Neural cell (in vitro differentiated cells): ENCODE measurements around the gene MILR1. TPM values are rescaled to one million over a fixed set of nuclear protein-coding genes. Genes with fewer than 3 reads are reported as not detected.
"Not testable (repeated sequence)": the region's sequence is repeated elsewhere in the genome, so short reads cannot be mapped to it uniquely, and the experiment has no call there.

Experiments used
- H2AFZ ChIP-seq: fragments of 200-600, 300-800 bp; sonication (generic), shearing (Covaris generic); 2 replicates; pipeline ENCODE4 v1.6.0; 2014; ENCODE audit warnings: low read depth, mild to moderate bottlenecking, antibody characterized with exemption, low read length, moderate library complexity
- H3F3A ChIP-seq: fragments of 200-600 bp; shearing (Covaris generic); 2 replicates; pipeline ENCODE4 v1.6.1; 2016; ENCODE audit warnings: mild to moderate bottlenecking, moderate library complexity, mixed read lengths, antibody characterized with exemption, low read length; ENCODE audit not compliant: insufficient read depth, poor library complexity, severe bottlenecking
- H3K27ac ChIP-seq: fragments of 200-600, 300-800 bp; sonication (generic), shearing (Covaris generic); 2 replicates; pipeline ENCODE4 v1.5.1; 2014; ENCODE audit warnings: mild to moderate bottlenecking, low read length, moderate library complexity
- H3K27me3 ChIP-seq: fragments of 300-800, 200-600 bp; sonication (generic), shearing (Covaris generic); 2 replicates; pipeline ENCODE4 v1.6.0; 2014; ENCODE audit warnings: mild to moderate bottlenecking, low read depth, low read length, moderate library complexity; ENCODE audit not compliant: insufficient read depth
- H3K36me3 ChIP-seq: fragments of 300-800, 200-600 bp; sonication (generic), shearing (Covaris generic); 2 replicates; pipeline ENCODE4 v1.5.1; 2014; ENCODE audit warnings: mild to moderate bottlenecking, antibody characterized with exemption, low read length, moderate library complexity; ENCODE audit not compliant: insufficient read depth
- H3K4me2 ChIP-seq: fragments of 300-800, 200-600 bp; sonication (generic), shearing (Covaris generic); 2 replicates; pipeline ENCODE4 v1.6.0; 2014; ENCODE audit warnings: mild to moderate bottlenecking, low read length
- H3K4me3 ChIP-seq: fragments of 300-800, 200-600 bp; sonication (generic), shearing (Covaris generic); 2 replicates; pipeline ENCODE4 v1.5.1; 2014; ENCODE audit warnings: mild to moderate bottlenecking, low read length, moderate library complexity
- H3K79me2 ChIP-seq: fragments of 200-600 bp; shearing (Covaris generic); replicated peaks from 2 replicates; pipeline ENCODE4 v1.6.0; 2014; ENCODE audit warnings: mild to moderate bottlenecking, low read length, moderate library complexity; ENCODE audit not compliant: insufficient read depth
- H3K9ac ChIP-seq: fragments of 300-800, 200-600 bp; sonication (generic), shearing (Covaris generic); 2 replicates; pipeline ENCODE4 v1.6.1; 2016; ENCODE audit warnings: mild to moderate bottlenecking, low read length, mixed read lengths
- H3K9me2 ChIP-seq: fragments of 200-600 bp; shearing (Covaris generic); 2 replicates; pipeline ENCODE4 v1.6.1; 2016; ENCODE audit warnings: mild to moderate bottlenecking, low read length, mixed read lengths; ENCODE audit not compliant: insufficient read depth
- H3K9me3 ChIP-seq: fragments of 200-600, 300-800 bp; sonication (generic), shearing (Covaris generic); 2 replicates; pipeline ENCODE4 v1.6.1; 2016; ENCODE audit warnings: mild to moderate bottlenecking, mixed run types, low read length, moderate library complexity, mixed read lengths
- H4K20me1 ChIP-seq: fragments of 200-600 bp; shearing (Covaris generic); 2 replicates; pipeline ENCODE4 v1.6.1; 2016; ENCODE audit warnings: mild to moderate bottlenecking, mixed run types; ENCODE audit not compliant: insufficient read depth
- EP300 ChIP-seq: fragments of 450-650 bp; conservative IDR thresholded peaks from 2 replicates; pipeline ENCODE4 v1.6.1; 2014; ENCODE audit warnings: antibody characterized with exemption, mild to moderate bottlenecking, moderate library complexity; ENCODE audit not compliant: poor library complexity, severe bottlenecking
- EZH2 ChIP-seq: fragments of 200-600, 300-800 bp; shearing (Covaris generic), sonication (generic); IDR thresholded peaks from 2 replicates; pipeline ENCODE4 v1.6.1; 2014; ENCODE audit warnings: antibody characterized with exemption, low read length, borderline replicate concordance, mild to moderate bottlenecking; ENCODE audit not compliant: insufficient read depth, poor library complexity, severe bottlenecking
- MXI1 ChIP-seq: fragments of 450-650 bp; conservative IDR thresholded peaks from 2 replicates; pipeline ENCODE4 v1.6.1; 2014; ENCODE audit warnings: antibody characterized with exemption, mild to moderate bottlenecking; ENCODE audit not compliant: poor library complexity, severe bottlenecking
- POLR2AphosphoS5 ChIP-seq: IDR thresholded peaks from 2 replicates; pipeline ENCODE4 v1.6.1; 2012
- RAD21 ChIP-seq: fragments of 450-650 bp; conservative IDR thresholded peaks from 2 replicates; pipeline ENCODE4 v1.6.1; 2014; ENCODE audit warnings: antibody characterized with exemption, mild to moderate bottlenecking, moderate library complexity
- SMC3 ChIP-seq: fragments of 450-650 bp; conservative IDR thresholded peaks from 2 replicates; pipeline ENCODE4 v1.6.1; 2014; ENCODE audit warnings: antibody characterized with exemption, mild to moderate bottlenecking, moderate library complexity; ENCODE audit not compliant: poor library complexity
- TAF1 ChIP-seq: IDR thresholded peaks from 2 replicates; pipeline ENCODE4 v1.6.1; 2012; ENCODE audit warnings: low read depth
- polyA plus RNA-seq: library from polyadenylated mRNA; depleted of rRNA; stranded (reverse); fragments of >200 nt; gene quantifications from 2 replicates; pipeline ENCODE4 v1.2.3, GENCODE V29; 2014
- TF ChIP-seq, protein P1 (sequence below): IDR thresholded peaks from 2 replicates; pipeline ENCODE4 v1.6.1; 2012; ENCODE audit warnings: borderline replicate concordance
- TF ChIP-seq, protein P2 (sequence below): fragments of 450-650 bp; IDR thresholded peaks from 2 replicates; pipeline ENCODE4 v1.5.1; 2014; ENCODE audit warnings: antibody characterized with exemption, mild to moderate bottlenecking, moderate library complexity; ENCODE audit not compliant: poor library complexity, severe bottlenecking

Gene MILR1
- polyA plus RNA-seq, 1 donor from 2014 or later, result not detected

DNA sequence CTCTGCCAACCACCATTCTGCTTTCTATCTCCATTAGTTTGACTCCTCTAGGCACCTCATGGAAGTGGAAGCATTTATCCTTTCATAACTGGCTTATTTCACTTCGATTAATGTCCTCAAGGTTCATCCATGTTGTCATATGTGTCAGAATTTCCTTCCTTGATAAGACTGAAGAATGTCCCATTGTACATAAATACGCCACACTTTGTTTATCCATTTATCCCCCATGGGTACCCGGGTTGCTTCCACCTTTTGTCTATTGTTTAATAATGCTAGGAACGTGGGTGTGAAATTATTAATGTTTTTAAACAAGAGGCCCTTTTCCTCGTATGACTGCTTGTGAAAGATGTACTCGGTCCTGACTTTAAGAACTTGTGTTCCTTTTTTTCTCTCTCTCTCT is 12.9 kb downstream of the MILR1 start:
- Histone ChIP-seq H2AFZ (no peak overlapping the region), H3K4me2 (no peak overlapping the region), H3K4me3 (no peak overlapping the region), H3K9me2 (no peaks in the 10 kb centered on the region), H3F3A (no peaks in the 10 kb centered on the region), H3K9ac (no peak overlapping the region), H3K27me3 (no peaks in the 10 kb centered on the region), H4K20me1 (no peaks in the 10 kb centered on the region), H3K79me2 (no peaks in the 10 kb centered on the region), H3K9me3 (no peaks in the 10 kb centered on the region), H3K36me3 (no peaks in the 10 kb centered on the region), H3K27ac (no peak overlapping the region)
- TF ChIP-seq, protein P1, sequence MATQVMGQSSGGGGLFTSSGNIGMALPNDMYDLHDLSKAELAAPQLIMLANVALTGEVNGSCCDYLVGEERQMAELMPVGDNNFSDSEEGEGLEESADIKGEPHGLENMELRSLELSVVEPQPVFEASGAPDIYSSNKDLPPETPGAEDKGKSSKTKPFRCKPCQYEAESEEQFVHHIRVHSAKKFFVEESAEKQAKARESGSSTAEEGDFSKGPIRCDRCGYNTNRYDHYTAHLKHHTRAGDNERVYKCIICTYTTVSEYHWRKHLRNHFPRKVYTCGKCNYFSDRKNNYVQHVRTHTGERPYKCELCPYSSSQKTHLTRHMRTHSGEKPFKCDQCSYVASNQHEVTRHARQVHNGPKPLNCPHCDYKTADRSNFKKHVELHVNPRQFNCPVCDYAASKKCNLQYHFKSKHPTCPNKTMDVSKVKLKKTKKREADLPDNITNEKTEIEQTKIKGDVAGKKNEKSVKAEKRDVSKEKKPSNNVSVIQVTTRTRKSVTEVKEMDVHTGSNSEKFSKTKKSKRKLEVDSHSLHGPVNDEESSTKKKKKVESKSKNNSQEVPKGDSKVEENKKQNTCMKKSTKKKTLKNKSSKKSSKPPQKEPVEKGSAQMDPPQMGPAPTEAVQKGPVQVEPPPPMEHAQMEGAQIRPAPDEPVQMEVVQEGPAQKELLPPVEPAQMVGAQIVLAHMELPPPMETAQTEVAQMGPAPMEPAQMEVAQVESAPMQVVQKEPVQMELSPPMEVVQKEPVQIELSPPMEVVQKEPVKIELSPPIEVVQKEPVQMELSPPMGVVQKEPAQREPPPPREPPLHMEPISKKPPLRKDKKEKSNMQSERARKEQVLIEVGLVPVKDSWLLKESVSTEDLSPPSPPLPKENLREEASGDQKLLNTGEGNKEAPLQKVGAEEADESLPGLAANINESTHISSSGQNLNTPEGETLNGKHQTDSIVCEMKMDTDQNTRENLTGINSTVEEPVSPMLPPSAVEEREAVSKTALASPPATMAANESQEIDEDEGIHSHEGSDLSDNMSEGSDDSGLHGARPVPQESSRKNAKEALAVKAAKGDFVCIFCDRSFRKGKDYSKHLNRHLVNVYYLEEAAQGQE, result no peak
- TF ChIP-seq TAF1 (no peak), MXI1 (no peak), EP300 (no peak), EZH2 (no peak), RAD21 (no peak), SMC3 (no peak), POLR2AphosphoS5 (no peak)
- TF ChIP-seq, protein P2, sequence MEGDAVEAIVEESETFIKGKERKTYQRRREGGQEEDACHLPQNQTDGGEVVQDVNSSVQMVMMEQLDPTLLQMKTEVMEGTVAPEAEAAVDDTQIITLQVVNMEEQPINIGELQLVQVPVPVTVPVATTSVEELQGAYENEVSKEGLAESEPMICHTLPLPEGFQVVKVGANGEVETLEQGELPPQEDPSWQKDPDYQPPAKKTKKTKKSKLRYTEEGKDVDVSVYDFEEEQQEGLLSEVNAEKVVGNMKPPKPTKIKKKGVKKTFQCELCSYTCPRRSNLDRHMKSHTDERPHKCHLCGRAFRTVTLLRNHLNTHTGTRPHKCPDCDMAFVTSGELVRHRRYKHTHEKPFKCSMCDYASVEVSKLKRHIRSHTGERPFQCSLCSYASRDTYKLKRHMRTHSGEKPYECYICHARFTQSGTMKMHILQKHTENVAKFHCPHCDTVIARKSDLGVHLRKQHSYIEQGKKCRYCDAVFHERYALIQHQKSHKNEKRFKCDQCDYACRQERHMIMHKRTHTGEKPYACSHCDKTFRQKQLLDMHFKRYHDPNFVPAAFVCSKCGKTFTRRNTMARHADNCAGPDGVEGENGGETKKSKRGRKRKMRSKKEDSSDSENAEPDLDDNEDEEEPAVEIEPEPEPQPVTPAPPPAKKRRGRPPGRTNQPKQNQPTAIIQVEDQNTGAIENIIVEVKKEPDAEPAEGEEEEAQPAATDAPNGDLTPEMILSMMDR, result no peak

DNA sequence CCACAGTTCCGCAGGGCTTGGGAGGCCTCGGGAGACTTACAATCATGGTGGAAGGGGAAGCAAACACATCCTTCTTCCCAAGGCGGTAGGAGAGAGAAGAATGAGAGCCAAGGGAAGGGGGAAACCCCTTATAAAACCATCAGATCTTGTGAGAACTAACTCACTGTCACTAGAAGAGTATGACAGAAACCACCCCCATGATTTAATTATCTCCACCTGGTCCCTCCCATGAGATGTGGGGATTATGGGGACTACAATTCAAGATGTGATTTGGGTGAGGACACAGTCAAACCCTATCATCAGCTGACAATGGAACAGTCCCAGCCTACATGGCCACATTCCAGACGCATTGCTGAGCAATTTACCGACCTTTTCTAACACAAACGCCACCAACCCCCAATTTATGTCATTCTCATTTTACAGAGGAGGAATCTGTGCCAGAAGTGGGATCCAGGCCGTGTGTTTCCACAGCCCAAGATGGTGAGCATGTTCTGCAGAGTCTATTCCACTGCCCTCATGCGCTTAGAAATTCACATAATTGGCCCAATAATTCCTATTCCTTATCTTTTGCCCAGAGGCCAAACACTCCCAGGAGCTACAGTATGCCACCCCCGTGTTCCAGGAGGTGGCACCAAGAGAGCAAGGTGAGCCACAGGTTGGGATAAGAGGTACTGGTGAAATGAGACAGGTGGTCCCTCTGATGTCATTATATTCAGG is 17.3 kb downstream of the MILR1 start:
- Histone ChIP-seq H3K9me2 (no peaks in the 10 kb centered on the region), H3K9ac (no peak overlapping the region), H3K36me3 (no peaks in the 10 kb centered on the region), H4K20me1 (no peaks in the 10 kb centered on the region), H3K4me3 (no peak overlapping the region), H3F3A (no peaks in the 10 kb centered on the region), H3K9me3 (no peaks in the 10 kb centered on the region), H2AFZ (no peak overlapping the region), H3K79me2 (no peaks in the 10 kb centered on the region), H3K27ac (no peak overlapping the region), H3K27me3 (no peaks in the 10 kb centered on the region), H3K4me2 (no peak overlapping the region)
- TF ChIP-seq MXI1 (no peak), POLR2AphosphoS5 (no peak), SMC3 (no peak), EZH2 (no peak), TAF1 (no peak), RAD21 (no peak), EP300 (no peak)
- TF ChIP-seq, protein P1, result no peak
- TF ChIP-seq, protein P2, result no peak

GRCh38 chr17:64466834-64467233 is 17.9 kb downstream of the MILR1 start:
- not testable (repeated sequence) for H3K9me2 ChIP-seq, H3K36me3 ChIP-seq, H3K27ac ChIP-seq, H3K9ac ChIP-seq, H4K20me1 ChIP-seq, H2AFZ ChIP-seq, H3K9me3 ChIP-seq, H3K79me2 ChIP-seq, H3K27me3 ChIP-seq, H3K4me2 ChIP-seq, H3K4me3 ChIP-seq, H3F3A ChIP-seq
